Measurements from ENCODE around the gene USE1. TPM values are rescaled to one million over a fixed set of nuclear protein-coding genes. Genes with fewer than 3 reads are reported as not detected.

USE1 gene
- total RNA-seq, 1 donor, result 25.7 TPM

GRCh38 chr19:17268754-17269153 lies 53.6 kb downstream of the USE1 start:
- H3K79me2 ChIP-seq (ENCODE audit: insufficient read depth, low read length), result peaks cover 14% of the 10 kb centered on the region
- TF ChIP-seq CTCF (IDR thresholded peaks at IDR 0.05; ENCODE audit: extremely low read depth, low read depth, low read length), result no peak
- H2AFZ ChIP-seq (ENCODE audit: low read length), result no peak overlapping the region
- H3K36me3 ChIP-seq (ENCODE audit: insufficient read depth, low read length), result peaks cover 19% of the 10 kb centered on the region
- H3K4me3 ChIP-seq (ENCODE audit: insufficient read depth, low read length), result no peak overlapping the region
- H3K27ac ChIP-seq (ENCODE audit: low read depth, low read length), result no peak overlapping the region
- H3K4me2 ChIP-seq (ENCODE audit: insufficient read depth, low read length), result no peak overlapping the region
- no peaks in the 10 kb centered on the region for H4K20me1 ChIP-seq (ENCODE audit: insufficient read depth, low read length)
- H3K27me3 ChIP-seq (ENCODE audit: insufficient read depth, low read length), result no peaks in the 10 kb centered on the region
- no peaks in the 10 kb centered on the region for H3K9me3 ChIP-seq (ENCODE audit: low read depth, low read length)
- peaks cover 8% of the 10 kb centered on the region for H3K4me1 ChIP-seq (ENCODE audit: insufficient read depth, low read length)
- no peak for DNase-seq (ENCODE audit: insufficient read length, low spot score, missing footprints)

Other genes starting within 250 kb of the USE1 start
- 0.29 and 0.36 TPM in 2 replicates for gene CPAMD8, start 188.5 kb upstream of the USE1 start, total RNA-seq
- gene HAUS8, start 139.9 kb upstream of the USE1 start, total RNA-seq, result 1.8 and 2.1 TPM in 2 replicates
- 86.9 and 96.6 TPM in 2 replicates for gene MYO9B, start 139.6 kb upstream of the USE1 start, total RNA-seq
- 2.4 and 3.3 TPM in 2 replicates for gene OCEL1, start 10.9 kb downstream of the USE1 start, total RNA-seq
- gene NR2F6, start 30.6 kb downstream of the USE1 start, total RNA-seq, result 29.5 and 32.2 TPM in 2 replicates
- not detected in 2 replicates for gene USHBP1, start 49.4 kb downstream of the USE1 start, total RNA-seq
- 74.8 and 76.7 TPM in 2 replicates for gene BABAM1, start 52.1 kb downstream of the USE1 start, total RNA-seq
- gene ANKLE1, start 66.5 kb downstream of the USE1 start, total RNA-seq, result not detected in 2 replicates
- gene ABHD8, start 88.1 kb downstream of the USE1 start, total RNA-seq, result 12.7 and 14.8 TPM in 2 replicates
- 21.8 and 40.5 TPM in 2 replicates for gene MRPL34, start 90.5 kb downstream of the USE1 start, total RNA-seq
- gene DDA1, start 94.2 kb downstream of the USE1 start, total RNA-seq, result 8.5 and 11.6 TPM in 2 replicates
- 5.1 and 7.4 TPM in 2 replicates for gene ANO8, start 119.5 kb downstream of the USE1 start, total RNA-seq
- 10.9 and 14.7 TPM in 2 replicates for gene GTPBP3, start 122.2 kb downstream of the USE1 start, total RNA-seq
- gene PLVAP, start 162.0 kb downstream of the USE1 start, total RNA-seq, result not detected in 2 replicates
- gene CCDC194, start 178.8 kb downstream of the USE1 start, total RNA-seq, result not detected in 2 replicates
- gene BST2, start 190.3 kb downstream of the USE1 start, total RNA-seq, result 10.1 and 13.8 TPM in 2 replicates
- gene MVB12A, start 204.7 kb downstream of the USE1 start, total RNA-seq, result 41.3 and 50.7 TPM in 2 replicates
- not detected in 2 replicates for gene TMEM221, start 233.3 kb downstream of the USE1 start, total RNA-seq
- gene NXNL1, start 245.6 kb downstream of the USE1 start, total RNA-seq, result not detected in 2 replicates

Measured in osteoblast (primary cell).